ENCODE measurements around the gene COL18A1.

COL18A1 gene

DNA sequence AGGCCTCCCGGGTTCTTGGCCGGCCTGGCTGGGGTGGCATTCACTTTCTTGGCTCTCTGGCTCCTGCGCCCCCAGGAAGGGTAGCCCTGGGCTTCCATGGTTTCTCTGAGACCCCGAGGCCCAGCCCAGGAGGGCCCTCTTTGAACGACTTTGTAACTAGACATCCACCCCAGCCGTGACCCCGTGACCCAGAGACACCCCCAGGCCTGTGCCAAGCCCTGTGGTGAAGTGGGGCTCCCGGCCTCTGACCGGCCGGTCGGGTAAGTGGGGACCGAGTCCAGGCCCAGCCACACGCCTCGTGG is 64.0 kb downstream of the COL18A1 start:
- no peak for DNase-seq (ENCODE audit: low spot score)
- Histone ChIP-seq H3K4ac (ENCODE audit: low read length) (no peak overlapping the region), H4K91ac (ENCODE audit: low read depth, low read length, poor library complexity) (no peak overlapping the region), H4K8ac (ENCODE audit: low read depth, low read length) (no peak overlapping the region), H3K9ac (ENCODE audit: low read depth, low read length, poor library complexity) (no peak overlapping the region), H2BK5ac (ENCODE audit: low read length) (peak overlapping the region; percentile 80), H3K79me1 (ENCODE audit: low read depth, low read length) (peaks cover 21% of the 10 kb centered on the region), H2AFZ (ENCODE audit: low read length) (no peak overlapping the region), H3K18ac (ENCODE audit: low read length) (peak overlapping the region; percentile 91), H2BK15ac (ENCODE audit: low read length) (peak overlapping the region; percentile 91), H3K9me3 (replicated peaks in 1 of 2; ENCODE audit: control insufficient read depth in 2 of 2, insufficient read depth in 1 of 2, low read depth in 1 of 2, low read length in 2 of 2) (no peaks in the 10 kb centered on the region), H3K4me2 (ENCODE audit: insufficient read depth, low read length, poor library complexity, severe bottlenecking) (no peak overlapping the region), H3K14ac (ENCODE audit: low read length) (no peak overlapping the region), H3K4me1 (ENCODE audit: control insufficient read depth in 2 of 2, insufficient read depth in 1 of 2, low read depth in 1 of 2, low read length in 2 of 2) (peaks cover 10 to 27% of the 10 kb centered on the region in 2 donors), H3K27ac (replicated peaks; ENCODE audit: low read length) (peak overlapping the region; percentile 73), H3K27me3 (ENCODE audit: control insufficient read depth in 3 of 3, insufficient read depth in 3 of 3, low read depth in 1 of 3, low read length in 3 of 3) (peaks cover 0 to 71% (median 0%) of the 10 kb centered on the region in 3 experiments), H3K4me3 (ENCODE audit: low read length in 2 of 2) (no peak overlapping the region), H2AK5ac (ENCODE audit: low read depth, low read length) (peak overlapping the region; percentile 91), H2BK120ac (ENCODE audit: low read depth, low read length) (no peak overlapping the region), H2BK12ac (ENCODE audit: low read length) (no peak overlapping the region), H3K36me3 (replicated peaks in 1 of 2; ENCODE audit: control insufficient read depth in 2 of 2, insufficient read depth in 2 of 2, low read length in 2 of 2) (no peaks in the 10 kb centered on the region), H3K23ac (ENCODE audit: low read depth, low read length, poor library complexity) (no peak overlapping the region)
- WGBS, 2 donors (ENCODE audit: extremely low coverage in 2 of 2, insufficient read length in 2 of 2, insufficient replicate concordance in 1 of 2), result no CpG with 5 or more reads among the region's 14 CpGs

DNA sequence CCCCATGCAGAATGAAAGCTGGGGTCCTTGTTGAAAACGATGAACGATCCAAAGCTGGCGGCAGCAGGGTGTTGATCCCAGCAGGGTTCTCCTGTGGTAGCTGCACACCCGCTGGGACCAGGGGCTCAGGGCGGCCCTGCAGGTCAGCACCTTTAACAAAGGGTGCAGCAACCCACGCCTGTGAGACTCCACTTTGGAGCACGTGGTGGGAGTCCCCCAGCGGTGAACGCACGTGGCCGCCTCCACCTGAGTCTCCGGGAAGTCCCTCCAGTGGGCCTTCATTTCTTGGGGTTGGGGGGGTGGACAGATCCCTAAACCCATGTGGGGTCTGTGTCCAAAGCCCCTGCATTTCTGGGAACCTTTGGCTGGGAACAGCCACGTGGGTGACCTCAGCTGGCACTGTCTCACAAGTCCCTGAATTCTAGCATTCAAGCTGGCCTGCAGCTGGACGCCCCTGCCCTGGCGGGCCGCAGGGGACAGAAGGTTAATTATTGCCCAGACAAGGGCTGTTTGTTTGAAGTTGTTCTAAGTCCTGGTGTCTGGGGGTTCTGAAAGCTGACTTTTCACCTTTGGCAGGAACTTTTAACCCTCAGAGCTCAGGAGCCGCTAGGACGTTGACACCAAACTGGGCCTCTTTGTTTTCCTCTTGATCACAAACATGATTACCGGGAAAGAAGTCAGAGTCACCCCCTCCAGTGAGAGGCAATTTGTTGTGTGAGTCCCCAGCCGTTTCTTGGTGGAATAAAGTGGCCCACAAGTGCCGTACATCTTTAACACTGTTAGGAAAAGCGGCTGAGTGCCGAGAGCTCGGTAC is 64.5 kb downstream of the COL18A1 start:
- H3K4me2 ChIP-seq (ENCODE audit: insufficient read depth, low read length, poor library complexity, severe bottlenecking), result no peak overlapping the region

DNA sequence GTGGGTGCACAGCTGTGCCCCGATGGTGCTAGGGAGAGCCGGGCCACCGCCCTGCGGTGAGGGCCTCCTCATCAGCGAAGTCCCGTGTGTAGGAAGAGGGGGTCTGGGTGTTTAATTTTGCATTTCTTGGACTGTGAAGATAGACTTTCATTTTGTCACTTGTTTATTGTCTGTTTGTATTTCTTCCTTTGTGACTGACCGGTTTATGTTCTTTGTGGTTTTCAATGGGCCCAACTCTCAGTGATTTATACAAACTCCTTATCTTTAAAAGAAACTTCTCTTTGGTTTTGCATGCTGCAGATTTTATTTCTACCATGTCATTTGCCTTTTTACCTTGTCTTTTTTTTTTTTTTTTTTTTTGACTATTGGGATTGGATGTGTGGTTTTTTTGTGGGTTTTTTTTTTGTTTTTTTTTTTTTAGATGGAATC is 65.1 kb downstream of the COL18A1 start:
- Histone ChIP-seq H3K9me3 (replicated peaks in 1 of 2; ENCODE audit: control insufficient read depth in 2 of 2, insufficient read depth in 1 of 2, low read depth in 1 of 2, low read length in 2 of 2) (peaks cover 0 to 3% of the 10 kb centered on the region in 2 donors), H3K4me1 (ENCODE audit: control insufficient read depth in 2 of 2, insufficient read depth in 1 of 2, low read depth in 1 of 2, low read length in 2 of 2) (peaks cover 10 to 27% of the 10 kb centered on the region in 2 donors), H3K23ac (ENCODE audit: low read depth, low read length, poor library complexity) (no peak overlapping the region), H3K4ac (ENCODE audit: low read length) (no peak overlapping the region), H2AK5ac (ENCODE audit: low read depth, low read length) (no peak overlapping the region), H4K91ac (ENCODE audit: low read depth, low read length, poor library complexity) (no peak overlapping the region), H3K27ac (replicated peaks; ENCODE audit: low read length) (peak overlapping the region; percentile 73), H2BK5ac (ENCODE audit: low read length) (no peak overlapping the region), H3K79me1 (ENCODE audit: low read depth, low read length) (peaks cover 23% of the 10 kb centered on the region), H3K14ac (ENCODE audit: low read length) (no peak overlapping the region), H3K27me3 (ENCODE audit: control insufficient read depth in 3 of 3, insufficient read depth in 3 of 3, low read depth in 1 of 3, low read length in 3 of 3) (peaks cover 0 to 60% (median 0%) of the 10 kb centered on the region in 3 experiments), H2BK12ac (ENCODE audit: low read length) (no peak overlapping the region), H2AFZ (ENCODE audit: low read length) (no peak overlapping the region), H3K4me3 (ENCODE audit: low read length in 2 of 2) (no peak overlapping the region), H3K4me2 (ENCODE audit: insufficient read depth, low read length, poor library complexity, severe bottlenecking) (no peak overlapping the region), H3K9ac (ENCODE audit: low read depth, low read length, poor library complexity) (no peak overlapping the region), H3K36me3 (replicated peaks in 1 of 2; ENCODE audit: control insufficient read depth in 2 of 2, insufficient read depth in 2 of 2, low read length in 2 of 2) (peaks cover 0 to 4% of the 10 kb centered on the region in 2 donors), H3K18ac (ENCODE audit: low read length) (peak overlapping the region; percentile 91), H2BK120ac (ENCODE audit: low read depth, low read length) (no peak overlapping the region), H2BK15ac (ENCODE audit: low read length) (no peak overlapping the region), H4K8ac (ENCODE audit: low read depth, low read length) (no peak overlapping the region)
- WGBS, 2 donors (ENCODE audit: extremely low coverage in 2 of 2, insufficient read length in 2 of 2, insufficient replicate concordance in 1 of 2), result no CpG with 5 or more reads among the region's 7 CpGs
- DNase-seq (ENCODE audit: low spot score), result no peak

More for the DNA sequence above, 64.5 kb downstream of the COL18A1 start:
- DNase-seq (ENCODE audit: low spot score), result peak; percentile 78
- H2AK5ac ChIP-seq (ENCODE audit: low read depth, low read length), result peak overlapping the region; percentile 91
- H3K14ac ChIP-seq (ENCODE audit: low read length), result no peak overlapping the region
- peak overlapping the region; percentile 91 for H3K18ac ChIP-seq (ENCODE audit: low read length)
- H3K4me3 ChIP-seq (ENCODE audit: low read length in 2 of 2), result no peak overlapping the region
- no CpG with 5 or more reads among the region's 24 CpGs for WGBS, 2 donors (ENCODE audit: extremely low coverage in 2 of 2, insufficient read length in 2 of 2, insufficient replicate concordance in 1 of 2)
- peaks cover 0 to 2% of the 10 kb centered on the region in 2 donors for H3K36me3 ChIP-seq (replicated peaks in 1 of 2; ENCODE audit: control insufficient read depth in 2 of 2, insufficient read depth in 2 of 2, low read length in 2 of 2)
- no peak overlapping the region for H4K91ac ChIP-seq (ENCODE audit: low read depth, low read length, poor library complexity)
- H3K79me1 ChIP-seq (ENCODE audit: low read depth, low read length), result peaks cover 23% of the 10 kb centered on the region
- H3K9me3 ChIP-seq (replicated peaks in 1 of 2; ENCODE audit: control insufficient read depth in 2 of 2, insufficient read depth in 1 of 2, low read depth in 1 of 2, low read length in 2 of 2), result peaks cover 0 to 2% of the 10 kb centered on the region in 2 donors
- peaks cover 10 to 27% of the 10 kb centered on the region in 2 donors for H3K4me1 ChIP-seq (ENCODE audit: control insufficient read depth in 2 of 2, insufficient read depth in 1 of 2, low read depth in 1 of 2, low read length in 2 of 2)
- H2BK5ac ChIP-seq (ENCODE audit: low read length), result peak overlapping the region; percentile 80
- peaks cover 0 to 66% (median 0%) of the 10 kb centered on the region in 3 experiments for H3K27me3 ChIP-seq (ENCODE audit: control insufficient read depth in 3 of 3, insufficient read depth in 3 of 3, low read depth in 1 of 3, low read length in 3 of 3)
- H2BK120ac ChIP-seq (ENCODE audit: low read depth, low read length), result no peak overlapping the region
- H3K4ac ChIP-seq (ENCODE audit: low read length), result no peak overlapping the region
- H3K27ac ChIP-seq (replicated peaks; ENCODE audit: low read length), result peak overlapping the region; percentile 73
- no peak overlapping the region for H2AFZ ChIP-seq (ENCODE audit: low read length)
- H3K23ac ChIP-seq (ENCODE audit: low read depth, low read length, poor library complexity), result no peak overlapping the region
- H2BK12ac ChIP-seq (ENCODE audit: low read length), result no peak overlapping the region
- H3K9ac ChIP-seq (ENCODE audit: low read depth, low read length, poor library complexity), result no peak overlapping the region
- peak overlapping the region; percentile 91 for H2BK15ac ChIP-seq (ENCODE audit: low read length)
- no peak overlapping the region for H4K8ac ChIP-seq (ENCODE audit: low read depth, low read length)

DNA sequence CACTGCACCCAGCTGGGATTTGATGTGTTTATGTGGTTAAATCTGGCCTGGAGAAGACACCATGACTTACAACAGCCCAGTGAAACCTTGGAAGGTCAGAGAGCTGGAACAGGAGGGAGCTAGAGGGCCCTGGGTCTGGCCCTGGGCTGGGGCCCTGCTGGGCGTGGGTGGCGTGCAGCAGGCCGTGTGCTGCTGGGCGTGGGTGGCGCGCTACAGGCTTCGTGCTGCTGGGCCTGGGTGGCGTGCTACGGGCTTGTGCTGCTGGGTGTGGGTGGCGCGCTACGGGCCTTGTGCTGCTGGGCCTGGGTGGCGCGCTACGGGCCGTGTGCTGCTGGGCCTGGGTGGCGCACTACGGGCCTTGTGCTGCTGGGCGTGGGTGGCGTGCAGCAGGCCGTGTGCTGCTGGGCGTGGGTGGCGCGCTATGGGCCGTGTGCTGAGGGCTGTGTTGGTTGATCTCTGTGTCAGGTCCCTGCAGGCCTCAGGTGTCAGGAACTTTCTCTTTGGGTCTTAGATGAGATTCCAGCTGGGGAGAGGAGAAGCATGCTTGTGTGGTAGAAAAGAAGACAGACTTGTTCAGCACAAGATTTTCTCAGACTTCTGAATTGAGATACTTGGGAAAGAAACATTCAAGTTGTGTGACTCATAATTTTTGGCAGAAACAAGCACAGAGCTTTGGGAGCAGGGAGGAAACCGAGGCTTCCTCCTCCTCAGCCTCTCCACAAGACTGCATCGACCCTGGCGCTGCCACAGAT is 66.0 kb downstream of the COL18A1 start:
- Histone ChIP-seq H2AFZ (ENCODE audit: low read length) (no peak overlapping the region), H2BK15ac (ENCODE audit: low read length) (peak overlapping the region; percentile 91), H3K4me3 (ENCODE audit: low read length in 2 of 2) (no peak overlapping the region), H2AK5ac (ENCODE audit: low read depth, low read length) (peak overlapping the region; percentile 97), H3K4me2 (ENCODE audit: insufficient read depth, low read length, poor library complexity, severe bottlenecking) (no peak overlapping the region), H3K23ac (ENCODE audit: low read depth, low read length, poor library complexity) (peak overlapping the region; percentile 77), H3K18ac (ENCODE audit: low read length) (peak overlapping the region; percentile 99), H3K36me3 (replicated peaks in 1 of 2; ENCODE audit: control insufficient read depth in 2 of 2, insufficient read depth in 2 of 2, low read length in 2 of 2) (peaks cover 0 to 7% of the 10 kb centered on the region in 2 donors), H3K14ac (ENCODE audit: low read length) (peak overlapping the region; percentile 66), H2BK120ac (ENCODE audit: low read depth, low read length) (peak overlapping the region; percentile 65), H3K79me1 (ENCODE audit: low read depth, low read length) (peaks cover 23% of the 10 kb centered on the region), H3K4me1 (ENCODE audit: control insufficient read depth in 2 of 2, insufficient read depth in 1 of 2, low read depth in 1 of 2, low read length in 2 of 2) (peaks cover 10 to 27% of the 10 kb centered on the region in 2 donors), H3K4ac (ENCODE audit: low read length) (peak overlapping the region; percentile 91), H3K9me3 (replicated peaks in 1 of 2; ENCODE audit: control insufficient read depth in 2 of 2, insufficient read depth in 1 of 2, low read depth in 1 of 2, low read length in 2 of 2) (peaks cover 0 to 3% of the 10 kb centered on the region in 2 donors), H2BK5ac (ENCODE audit: low read length) (no peak overlapping the region), H4K8ac (ENCODE audit: low read depth, low read length) (peak overlapping the region; percentile 58), H3K27ac (replicated peaks; ENCODE audit: low read length) (peak overlapping the region; percentile 34), H3K9ac (ENCODE audit: low read depth, low read length, poor library complexity) (peak overlapping the region; percentile 80), H4K91ac (ENCODE audit: low read depth, low read length, poor library complexity) (peak overlapping the region; percentile 69), H3K27me3 (ENCODE audit: control insufficient read depth in 3 of 3, insufficient read depth in 3 of 3, low read depth in 1 of 3, low read length in 3 of 3) (peaks cover 0 to 55% (median 0%) of the 10 kb centered on the region in 3 experiments), H2BK12ac (ENCODE audit: low read length) (peak overlapping the region; percentile 96)
- no peak for DNase-seq (ENCODE audit: low spot score)
- WGBS, 2 donors (ENCODE audit: extremely low coverage in 2 of 2, insufficient read length in 2 of 2, insufficient replicate concordance in 1 of 2), result no CpG with 5 or more reads among the region's 28 CpGs
